Loucy (cell line): ENCODE data around the gene RACGAP1.

Source experiments
- H2AFZ ChIP-seq: fragments of 200-600 bp; sonication (generic); 2 replicates; pipeline ENCODE4 v1.6.0; 2016; ENCODE audit warnings: antibody characterized with exemption, mild to moderate bottlenecking, low read length, moderate library complexity
- H3F3A ChIP-seq: fragments of 200-600 bp; 2 replicates; pipeline ENCODE4 v1.6.0; 2016; ENCODE audit warnings: antibody characterized with exemption, low read depth, mild to moderate bottlenecking
- H3K27me3 ChIP-seq: fragments of 200-600 bp; sonication (generic); 2 replicates; pipeline ENCODE4 v1.6.1; 2014; ENCODE audit warnings: low read length, mild to moderate bottlenecking; ENCODE audit not compliant: insufficient read depth, poor library complexity, severe bottlenecking
- H3K36me3 ChIP-seq: fragments of 200-600 bp; sonication (generic); 2 replicates; pipeline ENCODE4 v1.6.1; 2016; ENCODE audit warnings: low read length; ENCODE audit not compliant: insufficient read depth
- H3K4me1 ChIP-seq: fragments of 200-600 bp; sonication (generic); 2 replicates; pipeline ENCODE4 v1.5.1; 2014; ENCODE audit warnings: low read length, mild to moderate bottlenecking; ENCODE audit not compliant: insufficient read depth, poor library complexity, severe bottlenecking
- H3K4me2 ChIP-seq: fragments of 200-600 bp; sonication (generic); 2 replicates; pipeline ENCODE4 v1.6.0; 2014; ENCODE audit warnings: antibody characterized with exemption, low read length, low read depth, mild to moderate bottlenecking; ENCODE audit not compliant: poor library complexity, severe bottlenecking
- H3K4me3 ChIP-seq: fragments of 200-600 bp; sonication (generic); 2 replicates; pipeline ENCODE4 v1.5.1; 2014; ENCODE audit warnings: low read length, mild to moderate bottlenecking, mixed read lengths; ENCODE audit not compliant: poor library complexity, severe bottlenecking
- H3K79me2 ChIP-seq: fragments of 200-600 bp; sonication (generic); 2 replicates; pipeline ENCODE4 v1.6.1; 2014; ENCODE audit warnings: low read length; ENCODE audit not compliant: insufficient read depth
- H3K9ac ChIP-seq: fragments of 200-600 bp; sonication (generic); 2 replicates; pipeline ENCODE4 v1.6.0; 2014; ENCODE audit warnings: mild to moderate bottlenecking, low read depth, low read length, moderate library complexity; ENCODE audit not compliant: poor library complexity, severe bottlenecking
- H3K9me2 ChIP-seq: fragments of 200-600 bp; sonication (generic); replicated peaks from 2 replicates; pipeline ENCODE4 v1.6.1; 2016; ENCODE audit warnings: low read depth, low read length, mixed read lengths
- H3K9me3 ChIP-seq: fragments of 200-600 bp; sonication (generic); 2 replicates; pipeline ENCODE4 v1.6.1; 2014; ENCODE audit warnings: mild to moderate bottlenecking, antibody characterized with exemption, low read length, low read depth; ENCODE audit not compliant: insufficient read depth
- H4K20me1 ChIP-seq: fragments of 200-600 bp; sonication (generic); 2 replicates; pipeline ENCODE4 v1.6.0; 2014; ENCODE audit warnings: antibody characterized with exemption, low read length, mild to moderate bottlenecking; ENCODE audit not compliant: insufficient read depth, poor library complexity, severe bottlenecking
- EZH2phosphoT487 ChIP-seq: fragments of 200-600 bp; IDR thresholded peaks from 2 replicates; pipeline ENCODE4 v1.6.1; 2018; ENCODE audit warnings: antibody characterized with exemption, mild to moderate bottlenecking, moderate library complexity, borderline replicate concordance
- TF ChIP-seq, protein P1 (sequence below): fragments of 200-600 bp; sonication (generic); conservative IDR thresholded peaks from 2 replicates; pipeline ENCODE4 v1.5.1; 2014; ENCODE audit warnings: mild to moderate bottlenecking, antibody characterized with exemption, low read length

The RACGAP1 gene

DNA sequence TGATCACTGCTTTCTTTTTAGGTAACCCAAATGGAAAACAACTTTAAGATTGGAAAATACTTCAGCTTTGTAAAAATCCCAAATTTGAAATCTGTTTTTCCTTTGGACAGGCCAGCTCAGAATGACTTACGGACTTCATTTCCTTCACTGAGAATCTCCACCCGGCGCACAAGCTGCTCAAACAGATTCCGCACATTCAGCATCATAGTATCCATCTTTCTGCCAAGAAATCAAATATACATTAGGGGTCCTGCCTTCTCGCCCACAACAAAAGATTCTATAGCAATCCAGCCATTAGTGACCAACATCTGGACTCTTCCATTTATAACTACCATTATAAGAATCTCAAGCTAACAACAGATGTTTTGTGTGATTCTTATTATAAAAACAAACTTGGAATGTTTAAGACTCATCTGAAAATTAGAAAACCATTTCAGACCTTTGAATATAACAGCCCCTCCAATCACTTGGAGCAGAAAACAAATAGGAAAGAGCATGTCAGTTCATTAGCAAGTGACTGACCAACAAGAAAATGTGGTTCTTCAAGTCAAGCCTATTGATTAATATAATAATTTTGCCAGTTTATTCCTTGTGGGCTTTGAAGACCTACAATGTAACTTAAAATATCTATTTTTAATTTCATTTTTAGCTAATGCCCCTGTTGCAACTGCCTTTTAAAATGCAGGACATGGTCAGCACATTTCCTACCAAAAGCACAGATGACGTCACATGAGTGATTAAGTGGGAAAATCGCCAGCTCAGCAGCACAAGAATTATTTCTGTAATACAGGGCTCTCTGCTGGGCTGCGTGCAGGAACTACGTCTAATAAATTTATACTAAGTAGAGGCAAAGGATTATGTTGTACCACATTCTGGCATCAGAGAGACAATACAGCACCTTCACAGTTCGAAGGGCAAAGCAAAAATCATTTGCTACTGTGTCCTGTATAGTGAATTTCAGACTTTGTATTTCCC, 8.5 kb downstream of the RACGAP1 start:
- no peaks in the 10 kb centered on the region for H3K9me2 ChIP-seq
- no peaks in the 10 kb centered on the region for H3K27me3 ChIP-seq
- peak overlapping the region; percentile 81 for H3K4me2 ChIP-seq
- H3K4me1 ChIP-seq, result peaks cover 55% of the 10 kb centered on the region
- peak overlapping the region; percentile 27 for H3K4me3 ChIP-seq
- peaks cover 36% of the 10 kb centered on the region for H3K36me3 ChIP-seq
- no peak overlapping the region for H2AFZ ChIP-seq
- H3K9ac ChIP-seq, result peak overlapping the region; percentile 37
- no peaks in the 10 kb centered on the region for H3K9me3 ChIP-seq
- H3K79me2 ChIP-seq, result peaks cover 97% of the 10 kb centered on the region
- H3F3A ChIP-seq, result no peaks in the 10 kb centered on the region
- TF ChIP-seq EZH2phosphoT487, result no peak
- TF ChIP-seq, protein P1, sequence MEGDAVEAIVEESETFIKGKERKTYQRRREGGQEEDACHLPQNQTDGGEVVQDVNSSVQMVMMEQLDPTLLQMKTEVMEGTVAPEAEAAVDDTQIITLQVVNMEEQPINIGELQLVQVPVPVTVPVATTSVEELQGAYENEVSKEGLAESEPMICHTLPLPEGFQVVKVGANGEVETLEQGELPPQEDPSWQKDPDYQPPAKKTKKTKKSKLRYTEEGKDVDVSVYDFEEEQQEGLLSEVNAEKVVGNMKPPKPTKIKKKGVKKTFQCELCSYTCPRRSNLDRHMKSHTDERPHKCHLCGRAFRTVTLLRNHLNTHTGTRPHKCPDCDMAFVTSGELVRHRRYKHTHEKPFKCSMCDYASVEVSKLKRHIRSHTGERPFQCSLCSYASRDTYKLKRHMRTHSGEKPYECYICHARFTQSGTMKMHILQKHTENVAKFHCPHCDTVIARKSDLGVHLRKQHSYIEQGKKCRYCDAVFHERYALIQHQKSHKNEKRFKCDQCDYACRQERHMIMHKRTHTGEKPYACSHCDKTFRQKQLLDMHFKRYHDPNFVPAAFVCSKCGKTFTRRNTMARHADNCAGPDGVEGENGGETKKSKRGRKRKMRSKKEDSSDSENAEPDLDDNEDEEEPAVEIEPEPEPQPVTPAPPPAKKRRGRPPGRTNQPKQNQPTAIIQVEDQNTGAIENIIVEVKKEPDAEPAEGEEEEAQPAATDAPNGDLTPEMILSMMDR, result no peak
- peaks cover 37% of the 10 kb centered on the region for H4K20me1 ChIP-seq

DNA sequence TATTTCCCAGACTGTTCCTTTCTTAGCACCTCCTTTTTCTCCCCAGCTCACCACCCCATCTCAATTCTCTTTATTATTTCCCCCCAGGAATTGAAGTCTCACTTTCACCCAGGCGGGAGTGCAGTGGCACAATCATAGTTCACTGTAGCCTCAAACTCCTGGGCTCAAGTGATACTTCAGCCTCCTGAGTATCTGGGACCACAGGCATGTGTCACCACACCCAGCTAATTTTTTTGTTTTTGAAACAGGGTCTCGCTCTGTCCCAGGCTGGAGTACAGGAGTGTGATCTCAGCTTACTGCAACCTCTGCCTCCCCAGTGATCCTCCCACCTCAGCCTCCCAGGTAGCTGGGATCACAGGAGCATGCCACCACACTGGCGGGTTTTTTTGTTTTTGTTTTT, 11.0 kb downstream of the RACGAP1 start:
- Histone ChIP-seq H3K27me3 (no peaks in the 10 kb centered on the region), H3K4me1 (peaks cover 33% of the 10 kb centered on the region), H4K20me1 (peaks cover 27% of the 10 kb centered on the region), H3K9ac (no peak overlapping the region), H3K9me2 (no peaks in the 10 kb centered on the region), H3K4me3 (no peak overlapping the region), H3F3A (0 out of 2 replicates have a peak, but pooled peaks cover 2% of the 10 kb centered on the region), H3K79me2 (peaks cover 94% of the 10 kb centered on the region), H3K36me3 (peaks cover 55% of the 10 kb centered on the region), H3K4me2 (peak overlapping the region; percentile 42), H2AFZ (no peak overlapping the region), H3K9me3 (no peaks in the 10 kb centered on the region)
- TF ChIP-seq, protein P1, result no peak
- TF ChIP-seq EZH2phosphoT487, result no peak

DNA sequence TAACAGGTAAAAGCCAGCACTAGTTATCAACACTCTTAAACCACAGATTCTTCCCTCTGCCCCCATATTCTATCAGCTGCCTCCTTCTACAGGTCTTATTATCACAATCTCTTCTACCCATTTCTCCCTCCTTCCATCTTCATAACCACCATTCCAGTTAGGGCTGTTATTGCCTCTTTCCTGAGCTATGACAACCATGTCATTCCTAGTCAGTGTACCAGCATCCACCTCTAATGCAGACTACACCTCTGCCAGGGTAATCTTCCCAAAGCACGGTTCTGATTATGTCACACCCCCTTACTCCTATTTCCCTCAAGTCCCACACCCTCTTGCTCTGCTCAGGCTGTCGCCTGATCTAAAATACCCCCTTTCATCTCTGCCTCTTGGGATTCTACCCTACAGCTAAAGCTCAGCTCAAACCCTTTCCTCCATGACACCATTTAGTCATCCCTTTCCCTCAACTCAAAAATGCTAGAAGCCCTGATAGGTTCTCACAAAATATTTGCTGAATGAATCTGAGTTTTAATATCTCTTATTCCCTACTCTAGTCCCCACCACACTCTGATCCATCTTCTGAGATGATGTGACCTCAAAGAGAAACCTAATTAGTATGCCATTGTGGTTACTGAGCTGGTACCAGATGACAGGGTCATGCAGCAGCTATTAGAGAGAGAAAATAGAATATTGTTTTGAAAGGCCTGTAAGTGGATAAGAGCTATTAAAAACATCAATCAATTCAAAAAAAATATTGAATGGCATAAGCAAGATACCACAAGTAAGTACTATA, 11.7 kb downstream of the RACGAP1 start:
- no peaks in the 10 kb centered on the region for H3K27me3 ChIP-seq
- no peaks in the 10 kb centered on the region for H3K9me2 ChIP-seq
- no peaks in the 10 kb centered on the region for H3K9me3 ChIP-seq
- H3K4me1 ChIP-seq, result peaks cover 25% of the 10 kb centered on the region
- H3K36me3 ChIP-seq, result peaks cover 61% of the 10 kb centered on the region
- H3K79me2 ChIP-seq, result peaks cover 93% of the 10 kb centered on the region
- 0 out of 2 replicates have a peak, but pooled peaks cover 2% of the 10 kb centered on the region for H3F3A ChIP-seq
- H2AFZ ChIP-seq, result no peak overlapping the region
- no peak overlapping the region for H3K9ac ChIP-seq
- H3K4me2 ChIP-seq, result peak overlapping the region; percentile 42
- no peak overlapping the region for H3K4me3 ChIP-seq
- TF ChIP-seq, protein P1, result no peak
- TF ChIP-seq EZH2phosphoT487, result no peak
- peaks cover 22% of the 10 kb centered on the region for H4K20me1 ChIP-seq
